CD4-positive, CD25-positive, alpha-beta regulatory T cell (primary cell): Measurements from ENCODE around the gene PYCR2. TPM values are rescaled to one million over a fixed set of nuclear protein-coding genes. Genes with fewer than 3 reads are reported as not detected.

ENCODE experiments used
- ATAC-seq, 2 donors: fragments of 150-1000 bp; cut with Tn5 transposase; one replicate each; pipeline ENCODE4 v1.10.0; 2021; ENCODE audit warnings: low read depth in 2 of 2, moderate number of reproducible peaks in 2 of 2, moderate library complexity in 1 of 2
- DNase-seq, 3 donors: peaks; one replicate each; pipeline versions ENCODE4 v3.0.0 to v3.0.0-alpha.2; 2012 to 2022; ENCODE audit warnings: mixed read lengths in 1 of 3
- H3K27ac ChIP-seq: one replicate; pipeline ENCODE4 v1.7.0; 2013; ENCODE audit warnings: mild to moderate bottlenecking, low read length; ENCODE audit not compliant: insufficient read depth, poor library complexity, severe bottlenecking
- H3K27me3 ChIP-seq: one replicate; pipeline ENCODE4 v1.7.0; 2013; ENCODE audit warnings: low read length; ENCODE audit not compliant: control insufficient read depth, insufficient read depth
- H3K36me3 ChIP-seq: one replicate; pipeline ENCODE4 v1.7.0; 2013; ENCODE audit warnings: mild to moderate bottlenecking, low read length, moderate library complexity; ENCODE audit not compliant: control insufficient read depth, insufficient read depth
- H3K4me1 ChIP-seq: 2 replicates; pipeline ENCODE4 v1.7.0; 2013; ENCODE audit warnings: mild to moderate bottlenecking, low read length; ENCODE audit not compliant: insufficient read depth, control insufficient read depth, poor library complexity, severe bottlenecking
- H3K4me3 ChIP-seq: one replicate; pipeline ENCODE4 v1.7.0; 2013; ENCODE audit warnings: low read depth, mild to moderate bottlenecking, low read length, moderate library complexity
- H3K9me3 ChIP-seq, 2 experiments: 1 replicate in 1 of 2; 2 replicates in 1 of 2; pipeline ENCODE4 v1.7.0; 2013; ENCODE audit warnings: low read length in 2 of 2, mild to moderate bottlenecking in 1 of 2, moderate library complexity in 1 of 2; ENCODE audit not compliant: control insufficient read depth in 2 of 2
- H3K27ac Mint-ChIP-seq, 3 donors: one replicate each; pipeline ENCODE4 v1.8.0; 2020 to 2022; ENCODE audit warnings: mild to moderate bottlenecking in 3 of 3, mixed read lengths in 3 of 3, moderate library complexity in 2 of 3
- H3K27me3 Mint-ChIP-seq: one replicate; pipeline ENCODE4 v1.8.0; 2022; ENCODE audit warnings: mild to moderate bottlenecking, mixed read lengths
- H3K36me3 Mint-ChIP-seq: one replicate; pipeline ENCODE4 v1.8.0; 2020; ENCODE audit warnings: mixed read lengths
- H3K4me1 Mint-ChIP-seq, 4 donors: one replicate each; pipeline ENCODE4 v1.8.0; 2020 to 2022; ENCODE audit warnings: mixed read lengths in 4 of 4, mild to moderate bottlenecking in 1 of 4
- H3K4me3 Mint-ChIP-seq, 4 donors: one replicate each; pipeline ENCODE4 v1.8.0; 2020 to 2022; ENCODE audit warnings: mild to moderate bottlenecking in 4 of 4, mixed read lengths in 4 of 4, moderate library complexity in 3 of 4
- H3K9me3 Mint-ChIP-seq, 7 donors: one replicate each; pipeline ENCODE4 v1.8.0; 2020 to 2022; ENCODE audit warnings: mixed read lengths in 7 of 7, mild to moderate bottlenecking in 3 of 7, moderate library complexity in 2 of 7
- polyA plus RNA-seq, 4 donors: library from polyadenylated mRNA; unstranded; fragments of 300-500 nt; fragmentation: Illumina TruSeq; gene quantifications; one replicate each; pipeline ENCODE4 v1.2.3, GENCODE V29; 2021
- total RNA-seq: library from RNA; stranded (reverse); gene quantifications from one replicate; pipeline ENCODE4 v1.2.3, GENCODE V29; 2022

The PYCR2 gene
- total and polyA plus RNA-seq, 5 donors from 2014 or later: 51.6 to 74.6 (median 66.3) TPM

DNA sequence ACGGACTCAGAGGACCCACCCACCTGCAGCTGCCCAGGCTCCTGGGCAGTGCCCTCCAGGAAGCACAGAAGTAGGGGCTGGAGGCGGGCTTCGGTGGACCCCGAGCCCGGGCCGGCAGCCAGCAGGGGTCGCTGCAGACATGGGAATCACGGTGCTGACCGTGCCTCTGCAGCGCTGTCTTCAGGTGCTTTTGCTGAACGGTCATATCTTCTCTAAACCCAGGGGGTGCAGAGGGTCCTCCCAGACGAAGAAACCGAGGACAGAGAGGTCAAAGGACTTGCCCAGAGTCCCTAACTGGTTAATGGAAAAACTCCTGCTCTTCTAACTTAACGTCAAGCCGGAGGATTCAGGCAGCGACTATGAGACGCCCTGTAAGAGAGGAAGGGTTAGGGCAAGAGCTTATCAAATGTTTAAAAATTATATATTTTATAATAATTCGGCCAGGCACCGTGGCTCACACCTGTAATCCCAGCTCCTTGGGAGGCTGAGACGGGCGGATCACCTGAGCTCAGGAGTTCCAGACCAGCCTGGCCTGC lies 38.5 kb upstream of the PYCR2 start:
- ATAC-seq (peak; percentile 43 to 64), DNase-seq (peak; percentile 24 to 52 (median 35))
- no peak overlapping the region for H3K27ac Mint-ChIP-seq
- no peaks in the 10 kb centered on the region for H3K36me3 ChIP-seq
- no peaks in the 10 kb centered on the region for H3K4me1 ChIP-seq
- H3K9me3 ChIP-seq: no peaks in the 10 kb centered on the region
- H3K4me1 Mint-ChIP-seq: peaks cover 0 to 5% (median 1%) of the 10 kb centered on the region in 4 donors
- no peaks in the 10 kb centered on the region for H3K36me3 Mint-ChIP-seq
- H3K9me3 Mint-ChIP-seq: peaks cover 0 to 2% (median 0%) of the 10 kb centered on the region in 7 donors
- H3K27me3 ChIP-seq: peaks cover 3% of the 10 kb centered on the region
- no peak overlapping the region for H3K4me3 ChIP-seq
- peaks cover 9% of the 10 kb centered on the region for H3K27me3 Mint-ChIP-seq
- no peak overlapping the region for H3K4me3 Mint-ChIP-seq
- H3K27ac ChIP-seq: no peak overlapping the region

DNA sequence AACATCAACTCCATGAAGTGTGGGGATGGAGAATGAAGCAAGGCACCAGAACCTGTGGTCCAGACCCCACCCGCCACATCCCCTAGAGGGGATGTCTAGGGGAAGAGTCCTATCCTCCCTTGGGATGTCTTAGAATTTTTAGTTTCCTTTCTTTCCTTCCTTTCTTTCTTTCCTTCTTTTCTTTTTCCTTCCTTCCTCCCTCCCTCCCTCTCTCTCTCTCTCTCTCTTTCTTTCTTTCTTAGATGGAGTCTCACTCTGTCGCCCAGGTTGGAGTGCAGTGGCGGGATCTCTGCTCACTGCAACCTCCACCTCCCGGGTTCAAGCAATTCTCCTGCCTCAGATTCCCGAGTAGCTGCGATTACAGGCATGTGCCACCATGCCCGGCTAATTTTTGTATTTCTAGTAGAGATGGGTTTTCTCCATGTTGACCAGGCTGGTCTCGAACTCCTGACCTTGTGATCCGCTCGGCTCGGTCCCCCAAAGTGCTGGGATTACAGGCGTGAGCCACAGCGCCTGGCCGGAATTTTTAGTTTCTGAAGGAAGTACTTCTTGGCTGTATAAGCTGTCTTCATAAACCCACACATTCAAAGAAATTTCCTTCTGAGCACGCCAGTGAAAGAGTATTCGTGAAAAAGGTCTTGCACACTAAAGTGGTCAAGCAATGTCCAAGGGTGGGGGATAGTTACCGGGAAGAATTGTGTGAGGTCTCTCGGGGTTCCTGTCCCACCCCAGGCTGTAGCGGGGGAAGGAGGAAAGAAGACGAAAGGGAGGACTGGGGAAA lies 37.8 kb upstream of the PYCR2 start:
- H3K9me3 Mint-ChIP-seq: peaks cover 0 to 2% (median 0%) of the 10 kb centered on the region in 7 donors
- ATAC-seq (no peak), DNase-seq (no peak)
- H3K4me1 Mint-ChIP-seq: peaks cover 0 to 2% (median 0%) of the 10 kb centered on the region in 4 donors
- Histone ChIP-seq H3K4me1 (no peaks in the 10 kb centered on the region), H3K4me3 (no peak overlapping the region), H3K36me3 (no peaks in the 10 kb centered on the region), H3K9me3 (no peaks in the 10 kb centered on the region), H3K27me3 (peaks cover 3% of the 10 kb centered on the region), H3K27ac (no peak overlapping the region)
- H3K27ac Mint-ChIP-seq: peak overlapping the region in 1 of 3 donors; percentile 46
- peaks cover 9% of the 10 kb centered on the region for H3K27me3 Mint-ChIP-seq
- no peaks in the 10 kb centered on the region for H3K36me3 Mint-ChIP-seq
- no peak overlapping the region for H3K4me3 Mint-ChIP-seq

DNA sequence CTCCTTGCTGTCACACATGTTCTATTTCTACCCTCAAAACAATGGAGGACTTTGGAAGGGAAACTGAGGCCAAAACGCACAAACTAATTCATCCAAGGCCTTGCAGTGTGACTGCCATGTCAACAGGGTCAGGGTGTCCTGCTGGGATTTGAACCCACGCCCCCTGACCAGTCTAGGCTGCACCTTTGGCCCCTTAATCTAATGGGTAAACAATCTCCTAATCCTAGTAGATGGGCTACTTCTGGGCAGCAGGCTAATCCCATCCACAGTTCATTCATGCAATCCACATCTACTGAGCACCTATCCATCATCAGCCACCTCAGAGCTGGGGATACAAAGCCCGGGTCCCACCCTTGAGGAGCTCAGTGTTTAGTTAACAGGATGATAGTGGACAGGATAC lies 34.0 kb upstream of the PYCR2 start:
- peaks cover 0 to 2% (median 0%) of the 10 kb centered on the region in 4 donors for H3K4me1 Mint-ChIP-seq
- Histone ChIP-seq H3K4me1 (no peaks in the 10 kb centered on the region), H3K36me3 (no peaks in the 10 kb centered on the region), H3K27ac (no peak overlapping the region), H3K4me3 (no peak overlapping the region), H3K9me3 (no peaks in the 10 kb centered on the region), H3K27me3 (peaks cover 4% of the 10 kb centered on the region)
- H3K27ac Mint-ChIP-seq: no peak overlapping the region
- H3K9me3 Mint-ChIP-seq: peaks cover 0 to 2% (median 0%) of the 10 kb centered on the region in 7 donors
- H3K27me3 Mint-ChIP-seq: peaks cover 23% of the 10 kb centered on the region
- H3K36me3 Mint-ChIP-seq: no peaks in the 10 kb centered on the region
- ATAC-seq: no peak
- H3K4me3 Mint-ChIP-seq: no peak overlapping the region
- no peak for DNase-seq

DNA sequence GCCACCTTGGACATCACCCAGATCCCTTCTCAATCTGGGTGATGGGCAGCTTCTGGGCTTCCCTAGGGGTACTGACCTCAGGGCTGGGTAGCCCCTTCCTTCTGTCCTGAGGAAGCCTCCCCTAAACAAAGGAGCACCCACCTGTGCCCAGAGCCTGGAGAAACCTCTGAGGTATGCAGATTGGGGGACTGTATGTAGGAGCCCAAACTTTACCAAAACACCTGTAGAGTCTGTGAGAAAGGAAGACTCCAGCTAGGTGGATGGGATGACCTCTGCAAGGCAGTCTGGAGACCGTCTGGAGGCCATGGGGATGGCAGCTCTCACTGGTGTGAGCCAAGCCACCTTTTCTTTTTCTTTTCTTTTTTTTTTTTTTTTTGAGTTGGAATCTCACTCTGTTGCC lies 30.7 kb upstream of the PYCR2 start:
- H3K27me3 Mint-ChIP-seq: peaks cover 33% of the 10 kb centered on the region
- H3K4me1 Mint-ChIP-seq: no peaks in the 10 kb centered on the region
- H3K4me1 ChIP-seq: no peaks in the 10 kb centered on the region
- DNase-seq (no peak), ATAC-seq (no peak)
- H3K27ac ChIP-seq: no peak overlapping the region
- H3K9me3 ChIP-seq: no peaks in the 10 kb centered on the region
- H3K4me3 Mint-ChIP-seq: no peak overlapping the region
- no peak overlapping the region for H3K4me3 ChIP-seq
- H3K36me3 Mint-ChIP-seq: no peaks in the 10 kb centered on the region
- H3K36me3 ChIP-seq: no peaks in the 10 kb centered on the region
- no peaks in the 10 kb centered on the region for H3K9me3 Mint-ChIP-seq
- peaks cover 4% of the 10 kb centered on the region for H3K27me3 ChIP-seq
- no peak overlapping the region for H3K27ac Mint-ChIP-seq

DNA sequence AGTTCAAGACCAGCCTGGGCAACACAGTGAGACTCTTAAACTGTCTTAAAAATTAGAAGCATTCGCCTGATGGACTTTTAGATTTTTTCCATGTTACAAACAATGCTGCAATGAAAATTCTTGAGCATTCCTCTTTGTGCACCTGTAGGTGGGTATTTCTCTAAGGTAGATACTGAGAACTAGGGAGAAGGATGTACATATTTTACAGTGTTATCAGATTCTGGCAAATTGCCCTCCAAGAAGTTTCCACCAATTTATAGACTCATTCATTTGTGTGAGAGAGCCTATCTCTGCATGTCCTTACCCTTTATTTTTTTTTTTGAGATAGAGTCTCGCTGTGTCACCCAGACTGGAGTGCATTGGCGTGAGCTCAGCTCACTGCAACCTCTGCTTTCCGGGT lies 29.3 kb upstream of the PYCR2 start:
- Mint-ChIP-seq H3K4me3 (no peak overlapping the region), H3K9me3 (no peaks in the 10 kb centered on the region), H3K36me3 (no peaks in the 10 kb centered on the region), H3K27ac (no peak overlapping the region), H3K27me3 (peaks cover 44% of the 10 kb centered on the region), H3K4me1 (no peaks in the 10 kb centered on the region)
- no peak for ATAC-seq
- Histone ChIP-seq H3K27me3 (peaks cover 8% of the 10 kb centered on the region), H3K36me3 (no peaks in the 10 kb centered on the region), H3K27ac (no peak overlapping the region), H3K4me3 (no peak overlapping the region), H3K4me1 (no peaks in the 10 kb centered on the region), H3K9me3 (no peaks in the 10 kb centered on the region)
- DNase-seq: no peak

DNA sequence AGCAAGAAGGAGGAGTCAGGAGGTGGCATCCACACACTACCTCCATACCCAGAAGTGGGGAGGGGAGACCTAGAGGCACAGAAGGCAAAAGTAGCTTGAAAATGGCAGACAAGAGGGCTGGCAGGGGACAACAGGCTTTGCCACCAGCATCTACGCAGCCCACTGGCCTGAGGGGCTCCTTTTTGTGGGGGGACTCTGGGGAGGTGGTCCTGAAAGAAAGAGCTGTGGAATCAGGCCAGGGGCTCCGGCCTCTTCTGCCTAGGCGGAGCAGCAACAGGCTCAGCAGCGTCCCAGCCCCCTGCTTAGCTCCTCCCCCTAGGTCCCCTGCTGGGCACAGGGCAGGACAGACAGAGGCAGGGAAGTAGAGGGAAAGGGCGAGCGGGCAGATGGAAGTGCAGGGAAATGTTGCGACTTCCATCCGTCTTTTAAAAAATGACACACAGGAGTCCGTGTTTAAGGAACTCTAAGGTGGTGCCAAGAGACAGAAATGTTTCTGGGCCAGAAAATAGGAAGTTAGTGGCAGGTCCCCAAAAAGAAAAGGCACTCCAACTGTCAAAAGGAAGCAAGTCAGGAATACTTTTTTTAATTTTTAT lies 27.0 kb upstream of the PYCR2 start:
- ATAC-seq (no peak), DNase-seq (no peak)
- Mint-ChIP-seq H3K4me3 (no peak overlapping the region), H3K9me3 (no peaks in the 10 kb centered on the region), H3K27me3 (peaks cover 52% of the 10 kb centered on the region), H3K27ac (no peak overlapping the region), H3K4me1 (no peaks in the 10 kb centered on the region), H3K36me3 (no peaks in the 10 kb centered on the region)
- no peak overlapping the region for H3K27ac ChIP-seq
- peaks cover 5% of the 10 kb centered on the region for H3K27me3 ChIP-seq
- H3K4me3 ChIP-seq: no peak overlapping the region
- no peaks in the 10 kb centered on the region for H3K4me1 ChIP-seq
- no peaks in the 10 kb centered on the region for H3K9me3 ChIP-seq
- no peaks in the 10 kb centered on the region for H3K36me3 ChIP-seq

DNA sequence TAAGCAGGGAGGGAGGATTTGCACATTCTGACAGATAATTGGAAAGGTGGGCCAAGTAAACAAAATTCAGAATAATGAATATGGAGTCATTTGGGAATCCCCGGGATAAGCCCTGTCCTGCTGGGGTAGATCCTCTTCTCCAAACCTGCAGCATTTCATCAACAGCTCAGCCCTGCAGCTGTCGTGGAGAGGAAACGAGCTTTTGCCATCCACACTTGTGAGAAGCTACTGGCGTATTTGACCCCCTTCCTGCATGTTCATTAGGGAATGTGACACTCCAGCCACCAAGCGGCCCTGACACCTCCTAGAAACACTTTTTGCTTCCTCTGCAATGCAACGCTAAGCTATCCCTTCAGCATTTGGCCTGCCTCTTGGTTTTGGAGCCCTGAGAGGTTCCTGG lies 25.0 kb upstream of the PYCR2 start:
- no peak overlapping the region for H3K4me3 ChIP-seq
- Mint-ChIP-seq H3K27ac (no peak overlapping the region), H3K36me3 (no peaks in the 10 kb centered on the region), H3K9me3 (peaks cover 0 to 2% (median 0%) of the 10 kb centered on the region in 7 donors), H3K27me3 (peaks cover 44% of the 10 kb centered on the region), H3K4me1 (peaks cover 0 to 12% (median 4%) of the 10 kb centered on the region in 4 donors), H3K4me3 (no peak overlapping the region)
- H3K4me1 ChIP-seq: peaks cover 9% of the 10 kb centered on the region
- H3K27me3 ChIP-seq: peaks cover 3% of the 10 kb centered on the region
- no peak overlapping the region for H3K27ac ChIP-seq
- no peaks in the 10 kb centered on the region for H3K9me3 ChIP-seq
- H3K36me3 ChIP-seq: no peaks in the 10 kb centered on the region
- DNase-seq: no peak
- ATAC-seq: no peak
